PC-9 (cell line): ENCODE measurements around the gene FILIP1L. TPM values are rescaled to one million over a fixed set of nuclear protein-coding genes. Genes with fewer than 3 reads are reported as not detected.

ENCODE experiments used
- BruUV-seq: library from RNA; stranded (reverse); fragments of 400-500 nt; replicated peaks from 2 replicates; lab custom pipeline; 2021; lab: Mats Ljungman, UMichigan
- CTCF ChIA-PET: fragments of 300-600 bp; sonication (Branson Sonifier 250); formaldehyde crosslinking; loops from one replicate; lab custom pipeline; 2022; ENCODE audit warnings: antibody characterized with exemption; lab: Charles Lee
- POLR2A ChIA-PET: fragments of 300-600 bp; sonication (Branson Sonifier 250); formaldehyde crosslinking; loops from one replicate; lab custom pipeline; 2022; ENCODE audit warnings: antibody characterized with exemption; ENCODE audit not compliant: unreplicated experiment; lab: Charles Lee
- DNase-seq, 2 experiments: peaks; one replicate each; pipeline versions ENCODE4 v3.0.0 to v3.0.0-alpha.2; 2015 to 2022; ENCODE audit warnings: mixed read lengths in 1 of 2
- H2AFZ ChIP-seq: fragments of 200-600 bp; sonication (generic); 2 replicates; pipeline ENCODE4 v1.8.1; 2017; ENCODE audit warnings: antibody characterized with exemption
- H3F3A ChIP-seq: fragments of 200-600 bp; sonication (generic); 2 replicates; pipeline ENCODE4 v1.8.1; 2017; ENCODE audit warnings: antibody characterized with exemption, mild to moderate bottlenecking, low read depth; ENCODE audit not compliant: insufficient read depth
- H3K27ac ChIP-seq: fragments of 200-600 bp; sonication (generic); 2 replicates; pipeline ENCODE4 v1.6.1; 2016; ENCODE audit warnings: mixed run types
- H3K27me3 ChIP-seq: fragments of 200-600 bp; sonication (generic); 2 replicates; pipeline ENCODE4 v1.6.1; 2016; ENCODE audit warnings: low read depth, mixed run types; ENCODE audit not compliant: insufficient read depth
- H3K36me3 ChIP-seq: fragments of 200-600 bp; sonication (generic); 2 replicates; pipeline ENCODE4 v1.6.1; 2016; ENCODE audit warnings: low read depth, mixed run types
- H3K4me1 ChIP-seq: fragments of 200-600 bp; sonication (generic); replicated peaks from 2 replicates; pipeline ENCODE4 v1.6.1; 2016; ENCODE audit warnings: mixed run types; ENCODE audit not compliant: insufficient read depth
- H3K4me2 ChIP-seq: fragments of 200-600 bp; sonication (generic); 2 replicates; pipeline ENCODE4 v1.6.1; 2017; ENCODE audit warnings: mixed run types
- H3K4me3 ChIP-seq: fragments of 200-600 bp; sonication (generic); 2 replicates; pipeline ENCODE4 v1.6.1; 2016; ENCODE audit warnings: mixed run types
- H3K79me2 ChIP-seq: fragments of 200-600 bp; sonication (generic); 2 replicates; pipeline ENCODE4 v1.6.1; 2017; ENCODE audit warnings: low read depth, mixed run types
- H3K9me2 ChIP-seq: fragments of 200-600 bp; sonication (generic); 2 replicates; pipeline ENCODE4 v1.8.1; 2017; ENCODE audit warnings: mild to moderate bottlenecking; ENCODE audit not compliant: insufficient read depth
- H3K9me3 ChIP-seq: fragments of 200-600 bp; sonication (generic); 2 replicates; pipeline ENCODE4 v1.8.1; 2016; ENCODE audit warnings: low read depth; ENCODE audit not compliant: insufficient read depth
- H4K20me1 ChIP-seq: fragments of 200-600 bp; sonication (generic); 2 replicates; pipeline ENCODE4 v1.8.1; 2017; ENCODE audit not compliant: insufficient read depth
- EZH2 ChIP-seq: fragments of 200-600 bp; sonication (generic); IDR thresholded peaks from 2 replicates; pipeline ENCODE4 v1.8.0; 2017; ENCODE audit warnings: antibody characterized with exemption, low read depth
- intact Hi-C: fragments of 100-400 bp; cut with micrococcal nuclease; formaldehyde crosslinking; loops from one replicate; pipeline ENCODE4 v1.10.0; 2022; ENCODE audit not compliant: unreplicated experiment
- total RNA-seq: library from RNA; stranded (reverse); gene quantifications from 2 replicates; pipeline ENCODE4 v1.2.3, GENCODE V29; 2021
- TF ChIP-seq, protein P1 (sequence below): fragments of 200-600 bp; sonication (generic); conservative IDR thresholded peaks from 2 replicates; pipeline ENCODE4 v1.6.1; 2017; ENCODE audit warnings: mixed run types, antibody characterized with exemption, mild to moderate bottlenecking, moderate library complexity

Gene FILIP1L
- total RNA-seq, 1 experiment from 2014 or later = 16.8 TPM

DNA sequence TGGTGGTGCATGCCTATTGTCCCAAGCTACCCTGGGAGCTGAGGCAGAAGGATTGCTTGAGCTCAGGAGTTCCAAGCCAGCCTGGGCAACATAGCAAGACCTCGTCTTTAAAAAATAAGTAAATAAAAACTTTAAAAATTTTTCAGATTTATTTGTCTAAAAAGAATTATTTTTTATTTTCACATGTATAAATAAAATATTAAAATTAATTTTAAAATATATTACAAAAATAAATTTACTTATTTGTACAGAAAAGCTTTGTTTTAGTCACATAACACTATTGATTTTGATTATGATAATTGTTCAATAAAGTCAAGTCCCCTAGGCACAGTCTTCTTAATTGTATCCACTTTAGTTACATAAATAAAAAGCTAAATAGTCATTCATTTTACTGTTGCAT lies 85.2 kb downstream of the FILIP1L start:
- Histone ChIP-seq H3K4me1 (0 out of 2 replicates have a peak, but pooled peaks cover 12% of the 10 kb centered on the region), H3K9me3 (no peaks in the 10 kb centered on the region), H4K20me1 (no peaks in the 10 kb centered on the region), H3K36me3 (no peaks in the 10 kb centered on the region), H3K27ac (no peak overlapping the region), H3K4me2 (no peak overlapping the region), H3K9me2 (peaks cover 17% of the 10 kb centered on the region; the same call in 1 of the 2 replicates), H3K79me2 (no peaks in the 10 kb centered on the region), H3K27me3 (no peaks in the 10 kb centered on the region), H3K4me3 (no peak overlapping the region), H2AFZ (no peak overlapping the region), H3F3A (no peaks in the 10 kb centered on the region)
- BruUV-seq = no TSS peak
- DNase-seq = no peak
- intact Hi-C loops = no loop called here
- POLR2A ChIA-PET = no interaction called here
- CTCF ChIA-PET = interaction anchor here (0.5 kb wide), 1 partner anchor 256 kb away, joined by 3 read pairs; no protein-coding TSS in a partner anchor
- TF ChIP-seq EZH2 = no peak
- TF ChIP-seq, protein P1, sequence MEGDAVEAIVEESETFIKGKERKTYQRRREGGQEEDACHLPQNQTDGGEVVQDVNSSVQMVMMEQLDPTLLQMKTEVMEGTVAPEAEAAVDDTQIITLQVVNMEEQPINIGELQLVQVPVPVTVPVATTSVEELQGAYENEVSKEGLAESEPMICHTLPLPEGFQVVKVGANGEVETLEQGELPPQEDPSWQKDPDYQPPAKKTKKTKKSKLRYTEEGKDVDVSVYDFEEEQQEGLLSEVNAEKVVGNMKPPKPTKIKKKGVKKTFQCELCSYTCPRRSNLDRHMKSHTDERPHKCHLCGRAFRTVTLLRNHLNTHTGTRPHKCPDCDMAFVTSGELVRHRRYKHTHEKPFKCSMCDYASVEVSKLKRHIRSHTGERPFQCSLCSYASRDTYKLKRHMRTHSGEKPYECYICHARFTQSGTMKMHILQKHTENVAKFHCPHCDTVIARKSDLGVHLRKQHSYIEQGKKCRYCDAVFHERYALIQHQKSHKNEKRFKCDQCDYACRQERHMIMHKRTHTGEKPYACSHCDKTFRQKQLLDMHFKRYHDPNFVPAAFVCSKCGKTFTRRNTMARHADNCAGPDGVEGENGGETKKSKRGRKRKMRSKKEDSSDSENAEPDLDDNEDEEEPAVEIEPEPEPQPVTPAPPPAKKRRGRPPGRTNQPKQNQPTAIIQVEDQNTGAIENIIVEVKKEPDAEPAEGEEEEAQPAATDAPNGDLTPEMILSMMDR = no peak

DNA sequence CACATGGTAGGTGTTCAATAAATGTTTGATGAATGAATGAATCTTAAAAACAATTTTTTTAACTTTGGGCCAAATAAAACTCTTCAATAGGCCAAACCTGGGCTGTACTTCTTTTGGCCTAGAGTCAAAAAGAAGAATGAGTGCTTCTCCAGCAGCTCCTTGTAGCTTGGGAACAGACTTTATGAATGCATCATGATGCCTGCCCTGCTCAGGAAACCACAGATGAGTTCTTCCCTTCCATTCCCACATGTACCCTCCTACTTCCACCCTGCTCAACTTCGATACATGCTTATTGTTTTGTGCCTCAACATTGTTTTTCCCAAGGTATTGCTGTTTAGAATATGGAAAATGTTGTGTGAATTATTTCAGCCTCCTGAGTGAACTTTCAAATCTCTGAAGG lies 87.0 kb downstream of the FILIP1L start:
- Histone ChIP-seq H3K4me3 (no peak overlapping the region), H3K9me3 (no peaks in the 10 kb centered on the region), H4K20me1 (no peaks in the 10 kb centered on the region), H3F3A (no peaks in the 10 kb centered on the region), H3K4me1 (0 out of 2 replicates have a peak, but pooled peaks cover 7% of the 10 kb centered on the region), H3K4me2 (no peak overlapping the region), H3K79me2 (no peaks in the 10 kb centered on the region), H3K27ac (no peak overlapping the region), H2AFZ (no peak overlapping the region), H3K9me2 (peaks cover 14% of the 10 kb centered on the region; the same call in 1 of the 2 replicates), H3K27me3 (no peaks in the 10 kb centered on the region), H3K36me3 (no peaks in the 10 kb centered on the region)
- DNase-seq = no peak
- no TSS peak for BruUV-seq
- CTCF ChIA-PET = no interaction called here
- TF ChIP-seq, protein P1 = no peak
- TF ChIP-seq EZH2 = no peak
- POLR2A ChIA-PET = no interaction called here
- intact Hi-C loops = no loop called here

DNA sequence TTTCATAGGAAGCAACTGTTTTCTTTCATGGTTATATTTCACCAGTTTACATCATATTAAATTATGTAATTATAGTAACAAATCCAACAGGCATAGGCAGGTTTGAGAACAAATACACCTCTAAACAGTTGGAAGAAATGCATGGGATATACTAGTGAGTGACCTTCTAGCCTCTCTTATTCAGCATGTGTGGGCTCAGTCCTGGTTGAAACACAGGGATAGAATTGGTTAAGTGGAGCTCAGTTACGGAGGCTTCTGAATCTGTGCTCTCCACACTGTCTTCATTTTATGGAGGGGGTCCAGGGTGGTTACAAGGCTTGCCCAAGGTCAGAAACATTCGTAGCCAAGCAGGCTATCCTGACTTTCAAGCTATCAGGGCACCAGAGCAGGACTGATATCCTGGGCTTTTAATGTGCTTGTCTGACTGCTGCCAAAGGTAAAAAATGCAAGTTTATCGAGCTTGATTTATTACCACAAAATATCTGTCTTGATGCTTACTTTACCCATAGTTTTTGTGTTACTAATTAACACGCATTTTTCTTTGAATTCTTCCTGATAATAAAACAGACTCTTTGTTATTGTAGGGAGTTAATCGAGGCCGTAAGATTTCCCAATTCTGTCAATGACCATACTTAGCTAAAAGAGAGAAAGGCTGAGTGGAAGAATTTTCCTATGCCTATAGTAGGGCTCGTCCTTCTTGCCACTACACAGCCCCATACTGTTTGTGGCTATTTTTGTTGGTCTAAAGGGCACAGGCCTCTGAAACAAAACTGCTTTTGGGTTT lies 89.6 kb downstream of the FILIP1L start:
- CTCF ChIA-PET = no interaction called here
- POLR2A ChIA-PET = no interaction called here

More for the DNA sequence above, 89.6 kb downstream of the FILIP1L start:
- BruUV-seq = no TSS peak
- Histone ChIP-seq H3K4me2 (no peak overlapping the region), H3F3A (no peaks in the 10 kb centered on the region), H4K20me1 (no peaks in the 10 kb centered on the region), H3K9me2 (peaks cover 6% of the 10 kb centered on the region; the same call in 1 of the 2 replicates), H3K36me3 (no peaks in the 10 kb centered on the region), H3K27ac (no peak overlapping the region), H2AFZ (no peak overlapping the region), H3K27me3 (no peaks in the 10 kb centered on the region), H3K9me3 (no peaks in the 10 kb centered on the region), H3K4me3 (no peak overlapping the region), H3K79me2 (no peaks in the 10 kb centered on the region), H3K4me1 (no peaks in the 10 kb centered on the region)
- intact Hi-C loops = no loop called here
- DNase-seq = peak in 1 of 2 experiments; percentile 43
- TF ChIP-seq, protein P1 = no peak
- no peak for TF ChIP-seq EZH2
